Activated CD4-positive, CD25-positive, alpha-beta regulatory T cell (primary cell): Measurements from ENCODE around the gene TMEM212.
"Not testable (repeated sequence)": the region's sequence is repeated elsewhere in the genome, so short reads cannot be mapped to it uniquely, and the experiment has no call there.

ENCODE experiments used
- DNase-seq, 4 experiments: peaks; one replicate each; lab custom pipeline; 2025; lab: John Stamatoyannopoulos, UW

The TMEM212 gene

DNA sequence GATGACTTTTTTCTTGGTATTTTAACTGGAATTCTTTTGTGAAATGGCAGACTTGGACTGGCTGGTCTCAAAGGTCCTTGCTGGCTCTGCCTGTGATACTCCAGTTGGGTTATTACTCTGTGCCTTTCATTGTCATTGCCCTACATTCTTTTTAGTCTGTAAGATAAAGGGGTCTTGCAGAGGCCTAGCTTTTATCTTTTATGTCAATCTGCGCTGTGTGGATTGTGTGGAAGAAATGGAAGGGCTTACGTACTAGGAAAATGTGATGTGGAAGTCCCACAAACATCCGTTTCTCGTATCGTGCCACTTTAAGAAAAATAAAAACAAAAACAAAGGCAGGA is 8.7 kb upstream of the TMEM212 start:
- no peak for DNase-seq

DNA sequence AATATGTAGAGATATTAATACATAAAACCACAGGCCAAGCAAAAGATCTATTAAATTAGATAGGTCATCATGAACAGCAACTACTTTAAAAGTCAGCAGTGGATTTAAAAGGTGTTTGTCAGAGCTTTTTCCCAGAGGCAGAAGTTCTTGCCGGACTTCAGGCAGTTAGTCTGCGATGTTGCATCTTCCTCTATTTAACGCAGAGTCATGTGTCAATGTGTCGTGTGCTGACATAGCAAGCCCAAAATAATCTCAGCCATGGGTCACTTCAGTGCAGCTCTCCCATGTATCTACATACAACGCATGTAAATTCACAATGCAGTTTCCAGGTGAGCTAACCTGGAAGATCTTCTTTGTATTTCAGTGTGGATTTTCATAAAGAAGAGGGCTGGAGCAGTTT is 8.0 kb upstream of the TMEM212 start:
- no peak for DNase-seq

DNA sequence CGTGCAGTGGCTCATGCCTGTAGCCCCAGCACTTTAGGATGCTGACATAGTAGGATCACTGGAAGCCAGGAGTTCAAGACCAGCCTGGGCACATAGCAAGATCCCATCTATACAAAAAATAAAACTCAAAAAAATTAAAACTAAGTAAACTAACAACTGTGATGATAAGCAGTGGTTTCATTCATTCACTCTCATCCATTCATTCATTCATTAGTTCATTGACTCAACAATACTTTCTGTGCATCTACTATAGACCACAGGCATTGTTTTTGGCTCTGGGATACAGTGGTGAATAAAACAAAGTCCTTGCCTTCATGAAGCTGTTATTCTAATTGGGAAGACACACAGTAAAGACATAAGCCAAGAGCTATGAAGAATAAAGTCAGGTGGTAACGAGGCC is 7.5 kb upstream of the TMEM212 start:
- no peak for DNase-seq

DNA sequence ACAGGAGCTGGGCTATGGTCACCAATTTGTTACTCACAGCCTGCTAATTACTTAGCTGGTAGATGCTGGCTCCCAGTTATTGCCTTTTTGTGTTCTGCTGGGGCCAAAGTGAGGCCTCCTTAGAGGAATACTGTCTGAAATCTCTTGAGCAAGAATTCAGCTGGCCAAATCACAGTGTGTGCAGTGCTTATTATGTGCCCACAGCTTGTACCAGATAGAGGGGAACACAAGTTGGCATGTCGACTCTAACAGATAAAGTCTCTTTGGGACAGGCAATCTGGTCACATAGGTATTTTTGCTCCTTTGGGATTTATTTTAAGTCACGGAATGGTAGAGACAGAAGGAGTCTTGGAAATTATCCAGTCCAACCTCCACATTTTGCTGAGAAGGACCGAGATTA is 6.3 kb upstream of the TMEM212 start:
- no peak for DNase-seq

DNA sequence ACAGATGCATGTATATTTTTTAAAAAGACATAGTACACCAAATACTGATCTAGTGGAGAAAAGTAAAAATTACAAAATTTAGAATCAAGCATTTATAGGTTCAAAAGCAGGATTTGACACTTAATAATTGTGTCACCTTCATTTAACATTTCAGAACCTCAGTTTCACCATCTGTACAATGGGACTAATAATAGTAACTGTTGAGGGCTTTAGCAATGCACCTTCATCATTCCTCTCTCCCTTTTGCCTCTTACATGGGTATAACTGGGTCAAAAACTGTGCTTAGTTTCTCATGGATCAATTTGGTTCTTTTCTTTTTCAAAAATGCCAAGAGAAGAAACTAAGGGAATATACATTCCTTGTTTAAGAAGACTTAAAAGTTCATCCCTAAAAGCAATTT is 5.5 kb upstream of the TMEM212 start:
- DNase-seq = no peak

DNA sequence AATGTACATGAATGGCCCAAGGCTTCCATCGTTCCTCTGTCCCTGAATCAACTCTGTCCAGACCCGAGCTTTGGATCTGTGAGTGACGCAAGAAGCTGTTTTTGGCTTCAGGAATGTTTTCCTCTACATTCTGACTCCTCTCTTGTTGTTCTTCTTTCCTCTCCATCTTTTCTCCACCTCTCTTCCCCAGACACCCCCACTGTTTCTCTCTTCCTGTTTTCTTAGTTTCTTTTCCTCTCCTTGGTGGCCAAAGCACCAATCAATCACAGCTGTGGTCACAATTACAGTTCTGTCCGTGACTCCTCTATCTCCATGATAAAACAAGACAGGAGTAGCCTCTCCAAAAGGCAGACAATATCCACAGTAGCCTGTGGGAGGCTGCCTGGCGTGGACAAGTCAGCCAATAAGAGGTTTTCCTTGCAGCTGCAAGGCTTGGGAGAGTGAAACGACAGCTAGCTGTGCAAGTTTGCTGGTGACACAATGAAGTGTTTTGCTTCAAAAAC is 4.9 kb upstream of the TMEM212 start:
- no peak for DNase-seq

DNA sequence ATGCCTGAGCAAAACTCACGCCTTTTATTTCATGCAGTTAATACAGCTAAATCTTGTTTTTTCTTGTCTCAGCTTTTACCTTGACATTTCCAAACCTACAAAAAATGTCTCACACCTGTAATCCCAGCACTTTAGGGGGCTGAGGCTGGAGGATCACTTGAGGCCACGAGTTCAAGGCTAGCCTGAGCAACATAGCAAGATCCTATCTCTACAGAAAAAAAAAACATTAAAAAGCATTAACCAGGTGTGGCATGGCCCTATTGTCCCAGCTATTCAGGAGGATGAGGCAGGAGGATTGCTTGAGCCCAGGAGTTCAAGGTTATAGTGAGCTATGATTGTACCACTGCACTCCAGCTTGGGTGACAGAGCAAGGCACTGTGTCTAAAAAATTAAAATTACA is 3.9 kb upstream of the TMEM212 start:
- no peak for DNase-seq

DNA sequence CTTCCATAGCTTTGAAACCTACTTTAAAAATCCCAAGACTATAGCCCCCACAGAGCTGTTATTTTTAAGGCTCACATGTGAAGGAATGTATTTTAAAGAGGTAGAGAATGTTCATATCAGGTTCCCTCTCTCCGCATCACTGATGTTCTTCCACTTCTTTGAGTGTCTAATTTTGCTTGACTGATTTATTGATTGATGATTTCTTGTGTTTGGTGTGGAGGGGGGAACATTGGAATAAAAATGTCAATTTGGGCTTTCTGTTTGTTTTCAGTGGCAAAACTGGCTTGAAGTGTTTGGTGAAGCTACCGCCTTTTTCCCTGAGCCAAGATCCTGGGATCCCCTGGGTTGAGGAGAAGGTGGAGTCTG is 2.7 kb upstream of the TMEM212 start:
- no peak for DNase-seq

DNA sequence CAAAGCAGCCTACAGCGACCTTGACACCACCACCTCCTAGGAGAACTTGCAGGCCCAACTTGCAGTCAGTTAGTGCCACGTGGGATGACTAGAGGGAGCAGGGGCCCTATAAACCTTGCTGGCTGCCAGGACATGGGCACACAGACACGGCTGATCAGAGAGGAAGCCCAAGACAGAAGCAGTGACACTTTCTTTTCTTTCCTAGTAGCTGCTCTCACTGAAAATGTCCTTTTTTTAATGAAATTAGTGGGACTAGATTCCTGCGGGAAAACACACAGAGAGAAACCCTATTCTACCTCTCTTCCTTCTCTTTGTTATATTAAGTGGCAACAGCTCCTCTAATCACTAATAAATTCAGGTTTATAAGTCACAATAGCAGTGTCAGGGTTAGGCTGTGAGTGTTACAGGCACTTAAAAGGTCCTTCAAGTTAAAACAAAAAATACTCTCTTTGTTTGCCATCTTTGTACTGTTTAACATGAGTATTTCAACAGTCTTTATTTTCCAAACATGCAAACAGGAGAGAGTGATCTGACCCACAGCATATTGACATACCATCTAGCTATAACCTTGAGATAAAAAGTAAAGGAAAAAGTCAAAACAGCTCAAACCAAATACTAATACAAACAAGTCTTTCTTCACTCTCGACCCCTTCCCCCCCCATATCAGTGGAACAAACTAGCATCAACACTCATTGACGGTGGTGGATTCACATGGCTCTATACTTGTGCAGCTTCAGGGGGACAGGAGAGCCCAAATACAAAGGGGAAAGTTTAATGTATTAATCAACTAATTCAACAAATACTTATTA is 2.1 kb upstream of the TMEM212 start:
- DNase-seq = no peak

DNA sequence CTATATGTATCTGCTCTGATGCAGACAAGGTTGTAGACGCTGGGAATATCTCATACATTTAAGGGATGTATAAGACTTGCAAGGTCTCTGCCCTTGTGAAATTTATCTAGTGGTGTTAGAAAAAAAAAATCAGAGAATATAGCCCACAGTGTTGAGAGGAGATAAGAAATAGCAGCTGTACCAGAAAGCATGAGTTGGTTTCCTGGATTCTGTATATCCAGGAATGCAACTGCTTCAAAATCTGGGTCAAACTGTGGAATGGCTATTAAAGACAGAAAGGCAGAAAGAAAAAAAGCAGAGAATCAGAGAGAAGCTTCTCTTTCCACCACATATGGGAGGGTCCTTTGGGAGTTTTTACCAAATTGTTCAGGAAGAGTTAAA is 1.5 kb upstream of the TMEM212 start:
- no peak for DNase-seq

DNA sequence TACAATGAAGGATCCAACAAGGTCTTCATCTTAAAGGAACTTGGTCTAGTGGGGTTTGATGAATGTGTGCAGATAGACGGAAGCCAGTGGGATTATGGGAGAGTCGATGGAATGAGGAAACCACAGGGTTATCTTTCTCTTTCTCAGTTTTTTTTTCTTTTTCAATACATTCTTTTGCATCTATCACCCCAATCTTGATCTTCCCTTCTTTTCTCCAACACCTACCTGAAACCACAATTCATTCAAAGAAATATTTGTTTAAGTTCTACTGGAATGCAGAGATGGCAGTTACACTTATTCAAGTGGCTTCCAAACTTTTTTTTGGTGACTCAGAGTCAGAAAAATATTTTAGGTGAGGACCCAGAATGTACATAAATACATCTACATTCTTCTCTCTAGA is 1.7 kb downstream of the TMEM212 start:
- DNase-seq = no peak

DNA sequence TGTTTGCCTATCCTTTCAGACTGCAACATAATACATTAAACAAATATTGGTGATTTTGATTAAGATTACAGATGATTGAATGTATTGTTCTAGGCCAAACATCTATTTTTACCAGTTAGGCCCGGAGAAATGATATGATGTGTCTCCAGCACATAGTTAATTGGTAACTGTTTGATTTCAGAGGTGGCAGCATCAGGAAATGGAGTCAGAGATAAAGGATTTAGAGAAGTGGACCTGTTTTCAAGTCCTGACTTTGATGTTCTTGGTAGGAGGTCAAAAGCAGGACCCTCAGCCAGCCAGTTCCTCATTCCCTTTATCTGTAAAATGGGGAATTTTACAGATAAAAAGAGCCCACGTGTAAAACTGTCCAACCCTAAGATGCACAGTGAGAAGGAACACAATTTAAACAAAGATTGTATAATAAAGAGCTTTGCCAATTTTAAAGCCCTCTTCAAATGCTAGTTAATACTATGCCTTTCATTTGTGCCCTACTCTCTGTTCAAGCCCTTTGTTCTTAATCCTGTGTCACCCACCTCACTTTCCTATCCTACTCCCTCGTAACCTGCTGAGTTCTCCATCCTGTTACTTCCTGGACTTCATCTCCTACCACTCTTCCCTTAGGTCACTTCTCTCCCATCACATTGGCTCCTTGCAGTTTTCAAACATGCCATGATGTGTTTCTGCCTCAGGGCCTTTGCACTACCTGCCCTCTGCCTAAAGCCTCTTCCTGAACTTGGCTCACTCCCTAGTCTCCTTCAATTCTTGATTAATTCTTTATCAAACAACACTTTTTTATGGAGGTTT is 2.5 kb downstream of the TMEM212 start:
- no peak for DNase-seq

DNA sequence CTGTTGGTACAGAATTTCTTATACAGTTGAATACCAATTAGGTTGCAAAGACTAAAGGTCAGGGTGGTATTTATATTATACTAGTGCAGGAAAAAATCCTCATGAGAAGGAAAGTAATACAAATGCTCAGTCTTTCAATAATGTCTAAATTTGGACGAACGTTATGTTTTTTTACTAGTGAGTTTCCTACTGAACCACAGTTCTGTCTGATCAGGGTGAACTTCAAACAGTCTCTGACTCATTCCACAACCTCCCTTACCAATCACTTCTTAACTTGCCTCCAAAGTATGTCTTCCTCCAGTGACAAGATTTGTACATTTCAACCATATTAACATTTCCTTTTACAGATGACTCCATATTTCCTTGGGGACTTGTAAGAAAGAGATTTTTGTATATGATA is 3.4 kb downstream of the TMEM212 start:
- no peak for DNase-seq

DNA sequence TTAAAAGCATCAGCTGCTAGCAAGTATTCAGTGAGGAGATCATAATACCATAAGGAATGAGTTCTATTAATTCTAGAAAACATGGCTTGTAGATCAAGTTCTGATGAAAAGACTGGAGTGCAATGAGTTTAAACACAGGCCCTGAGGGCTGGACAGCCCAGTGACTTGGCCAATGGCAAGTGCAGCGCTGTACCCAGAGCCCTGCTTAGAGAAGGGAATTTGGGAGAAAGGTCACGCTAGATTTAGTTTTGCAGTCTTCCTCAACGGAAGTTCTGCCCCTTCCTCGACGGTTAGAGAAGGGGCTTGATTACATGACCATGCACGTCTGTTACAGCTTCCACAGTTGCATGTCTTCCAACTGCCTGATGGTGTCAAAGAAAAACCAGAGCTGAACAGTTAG is 4.0 kb downstream of the TMEM212 start:
- no peak for DNase-seq

DNA sequence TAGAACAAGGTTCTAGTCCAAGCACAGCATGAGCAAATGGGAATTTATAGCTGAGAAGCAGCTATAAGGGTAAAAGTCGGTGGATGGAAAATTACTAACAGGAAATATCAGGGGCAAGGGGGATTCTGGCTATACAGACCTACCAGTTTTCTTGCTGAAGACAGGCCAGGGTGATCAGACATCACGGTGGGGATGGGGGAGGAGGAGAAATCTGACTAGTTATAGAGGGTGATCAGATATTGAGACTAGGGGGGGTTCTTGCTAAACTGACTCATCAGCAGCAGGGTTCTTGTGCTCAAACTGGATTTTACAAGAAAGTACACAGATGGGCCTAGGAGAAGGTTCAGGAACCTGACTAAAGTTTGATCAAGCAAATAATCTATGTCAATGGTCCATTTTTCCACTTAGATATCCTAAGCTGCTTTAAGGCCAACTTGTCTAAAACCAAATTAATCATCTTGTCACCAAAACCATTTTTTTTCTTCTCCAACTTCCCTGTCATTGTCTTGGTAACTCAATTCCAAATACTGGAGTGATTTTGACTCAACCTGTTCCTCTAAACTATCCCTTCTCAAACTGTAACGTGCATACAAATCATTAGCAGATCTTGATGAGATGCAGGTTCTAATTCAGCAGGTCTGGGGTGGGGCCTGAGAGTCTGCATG is 4.6 kb downstream of the TMEM212 start:
- DNase-seq = no peak

DNA sequence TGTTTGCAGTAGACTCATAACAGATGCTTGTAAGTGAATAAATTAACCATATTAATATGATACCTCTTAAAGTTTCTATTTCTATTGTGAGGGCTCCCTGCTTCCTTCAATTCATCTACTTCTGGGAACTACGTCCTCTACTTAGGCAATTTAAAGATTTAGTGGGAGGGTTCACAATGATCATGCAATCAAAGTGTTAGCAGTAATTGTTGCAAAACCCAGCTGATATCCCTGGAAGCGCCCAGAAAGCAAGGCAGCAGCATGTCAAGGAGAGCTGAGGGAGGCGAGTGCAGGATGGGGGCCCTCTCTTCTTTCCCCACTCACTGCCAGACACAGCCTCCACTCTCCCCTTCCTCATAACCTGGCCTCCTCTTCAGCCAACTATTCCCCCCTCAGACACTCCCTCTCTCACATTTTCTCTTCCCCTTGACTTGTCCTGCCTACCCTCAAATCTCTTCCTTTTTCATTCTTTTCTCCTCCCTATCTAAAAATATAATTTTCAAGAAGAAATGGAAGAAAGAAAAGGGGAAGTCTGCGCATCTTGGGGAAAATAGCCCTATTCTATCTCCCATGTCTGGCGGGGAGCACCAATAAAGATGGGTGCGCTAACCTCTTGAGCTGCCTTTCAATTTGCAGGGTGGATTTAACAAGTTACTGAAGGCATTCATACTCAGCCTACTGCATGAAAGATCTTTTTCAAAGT is 6.6 kb downstream of the TMEM212 start:
- no peak for DNase-seq

DNA sequence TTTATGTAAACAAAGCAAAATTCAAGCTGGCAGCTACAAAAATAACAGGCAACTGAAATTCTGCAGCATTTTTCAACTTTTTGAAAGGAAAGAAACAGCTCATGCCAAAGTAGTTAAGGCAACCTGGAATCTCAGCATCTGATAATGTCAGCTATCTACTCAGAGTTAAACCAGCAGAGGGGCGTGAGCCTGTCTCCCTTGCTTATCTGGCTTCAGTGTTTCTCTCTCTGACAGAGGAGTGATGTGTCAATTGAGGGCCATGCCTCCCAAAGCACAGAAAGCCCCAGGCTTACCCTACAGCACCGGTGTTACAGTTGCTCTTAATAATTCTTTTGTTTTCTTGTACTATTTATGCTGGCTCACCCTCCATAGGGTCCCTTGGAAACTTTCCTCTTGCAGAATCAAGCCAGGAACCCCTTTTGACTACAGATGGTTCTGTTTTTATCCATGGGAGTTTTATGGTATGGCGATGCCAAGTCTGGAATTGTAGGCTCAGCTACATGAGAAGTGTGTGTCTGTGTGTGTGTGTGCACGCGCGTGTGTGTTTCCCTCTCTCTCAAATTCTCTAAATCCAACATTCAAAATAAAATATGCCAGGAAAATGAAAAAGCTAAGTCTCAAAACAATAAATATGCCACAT is 7.3 kb downstream of the TMEM212 start:
- no peak for DNase-seq

DNA sequence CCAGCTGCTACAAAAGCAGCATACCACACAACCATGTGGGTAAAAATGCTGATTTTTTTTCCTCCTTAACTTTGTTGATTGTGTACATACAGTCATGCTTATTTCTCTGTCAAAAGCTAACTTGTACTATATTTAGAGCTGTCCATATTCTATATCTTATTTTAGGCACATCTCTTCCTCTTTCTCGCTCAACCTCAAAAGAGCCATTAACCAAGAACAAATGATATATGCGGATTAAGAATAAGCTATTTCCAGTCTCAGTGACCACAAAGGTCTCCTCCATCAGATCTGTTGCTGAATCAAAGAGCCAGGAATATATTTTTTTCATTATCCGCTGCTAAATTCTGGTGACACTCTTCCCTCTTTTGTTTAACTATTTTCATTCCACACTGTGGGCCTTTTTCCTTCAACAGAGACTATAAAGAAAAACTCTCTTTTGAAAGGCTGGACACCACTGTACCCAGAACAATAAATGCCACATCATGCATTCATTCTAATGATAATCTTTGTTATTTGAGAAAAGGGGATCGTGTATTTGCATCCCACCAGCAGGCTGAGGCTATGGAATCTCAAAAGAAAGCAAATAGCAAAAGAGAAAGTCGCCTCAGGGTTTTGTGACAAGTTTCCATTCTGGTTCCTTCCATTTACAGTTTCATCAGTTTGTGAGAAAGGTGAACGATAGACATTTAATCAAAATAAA is 8.0 kb downstream of the TMEM212 start:
- DNase-seq = no peak

DNA sequence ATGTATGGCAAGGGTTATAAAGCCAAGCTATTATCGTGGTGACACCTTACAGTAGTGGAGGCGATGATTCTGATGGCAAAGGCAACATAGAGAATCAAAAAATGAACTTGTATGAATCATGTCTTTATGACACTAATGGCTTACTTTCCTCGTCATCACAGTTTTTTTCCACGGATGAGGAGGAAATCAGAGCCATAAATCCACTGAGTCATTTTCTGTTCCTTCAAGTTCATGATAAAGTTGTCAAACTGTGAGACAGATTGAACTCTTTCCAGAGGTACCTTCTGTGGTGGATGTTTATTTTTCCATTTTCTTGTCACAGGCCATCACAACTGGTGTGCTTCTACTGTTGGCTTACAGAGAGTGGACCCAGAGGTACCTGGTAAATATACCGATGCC is 8.5 kb downstream of the TMEM212 start:
- DNase-seq = no peak

DNA sequence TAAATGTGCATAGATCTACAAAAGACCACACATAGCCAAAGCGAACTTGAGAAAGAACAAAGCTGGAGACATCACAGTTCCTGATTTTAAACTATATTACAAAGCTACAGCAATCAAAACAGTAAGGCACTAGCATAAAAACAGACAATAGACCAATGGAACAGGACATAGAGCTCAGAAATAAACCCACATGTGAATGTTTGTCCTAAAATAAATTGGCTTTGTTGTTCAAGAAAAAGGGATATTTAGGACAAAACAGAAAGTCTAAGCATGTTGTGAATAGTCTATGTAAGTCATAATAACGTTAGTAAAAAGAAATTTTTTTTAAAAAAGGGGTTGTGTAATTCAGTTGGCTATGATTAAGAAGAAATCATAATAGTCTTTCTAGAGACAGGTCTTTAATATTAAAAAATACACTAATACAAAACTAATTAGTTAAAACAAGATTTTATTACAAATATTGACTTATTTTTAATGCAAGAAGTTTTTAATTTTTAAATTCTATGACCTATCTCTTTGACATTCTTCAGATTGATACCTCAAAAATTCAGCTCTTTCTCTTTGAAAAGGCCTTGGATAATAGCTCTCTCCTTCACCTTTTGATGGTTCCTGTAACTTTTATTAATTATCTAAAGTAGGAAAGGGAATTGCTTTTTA is 11.6 kb downstream of the TMEM212 start:
- DNase-seq = no peak

DNA sequence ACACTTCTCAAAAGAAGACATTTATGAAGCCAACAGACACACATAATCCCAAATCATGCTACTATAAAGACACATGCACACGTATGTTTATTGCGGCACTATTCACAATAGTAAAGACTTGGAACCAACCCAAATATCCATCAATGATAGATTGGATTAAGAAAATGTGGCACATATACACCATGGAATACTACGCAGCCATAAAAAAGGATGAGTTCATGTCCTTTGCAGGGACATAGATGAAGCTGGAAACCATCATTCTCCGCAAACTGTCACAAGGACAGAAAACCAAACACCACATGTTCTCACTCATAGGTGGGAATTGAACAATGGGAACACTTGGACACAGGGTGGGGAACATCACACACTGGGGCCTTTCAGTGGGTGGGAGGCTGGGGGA is 15.6 kb downstream of the TMEM212 start:
- not testable (repeated sequence) for DNase-seq
